Keratinocyte (primary cell): ENCODE data around the gene CAST. TPM values are rescaled to one million over a fixed set of nuclear protein-coding genes. Genes with fewer than 3 reads are reported as not detected.

Source experiments
- DNase-seq: peaks from one replicate; pipeline ENCODE4 v3.0.0-alpha.2; 2011; ENCODE audit warnings: low read depth, missing footprints, low spot score
- FAIRE-seq: peaks from 2 replicates; lab custom pipeline; 2011; peaks lifted over from hg19 to GRCh38; lab: Jason Lieb, UNC
- H2AFZ ChIP-seq: 2 replicates; pipeline ENCODE4 v1.6.0; 2012; ENCODE audit warnings: low read length, control low read depth, inconsistent platforms; ENCODE audit not compliant: control insufficient read depth
- H3K27ac ChIP-seq: 2 replicates; pipeline ENCODE4 v1.5.1; 2011; ENCODE audit warnings: low read length; ENCODE audit not compliant: control insufficient read depth, insufficient read depth
- H3K27me3 ChIP-seq: 3 replicates; pipeline ENCODE4 v1.6.0; 2011; ENCODE audit warnings: low read length; ENCODE audit not compliant: control insufficient read depth, insufficient read depth; ENCODE audit errors: extremely low read depth
- H3K36me3 ChIP-seq, 2 experiments: 2 replicates in 1 of 2; 3 replicates in 1 of 2; pipeline ENCODE4 v1.5.1; 2011; ENCODE audit warnings: low read length in 2 of 2, mild to moderate bottlenecking in 1 of 2; ENCODE audit not compliant: control insufficient read depth in 2 of 2, insufficient read depth in 2 of 2; ENCODE audit errors: extremely low read depth in 1 of 2
- H3K4me1 ChIP-seq: 3 replicates; pipeline ENCODE4 v1.5.1; 2011; ENCODE audit warnings: low read length; ENCODE audit not compliant: control insufficient read depth, insufficient read depth; ENCODE audit errors: extremely low read depth
- H3K4me2 ChIP-seq: 3 replicates; pipeline ENCODE4 v1.6.0; 2011; ENCODE audit warnings: low read depth, low read length; ENCODE audit not compliant: control insufficient read depth, insufficient read depth; ENCODE audit errors: extremely low read depth
- H3K4me3 ChIP-seq, 3 experiments: fragments of 200-600 bp in 1 of 3; sonication (generic) in 1 of 3; 2 replicates in 2 of 3; 3 replicates in 1 of 3; pipeline ENCODE4 v1.5.1; 2011 to 2016; ENCODE audit warnings: low read length in 3 of 3, mild to moderate bottlenecking in 3 of 3, control low read depth in 2 of 3, inconsistent platforms in 1 of 3, low read depth in 1 of 3, mixed read lengths in 1 of 3, mixed run types in 1 of 3, moderate library complexity in 1 of 3; ENCODE audit not compliant: control insufficient read depth in 2 of 3, insufficient read depth in 2 of 3; ENCODE audit errors: extremely low read depth in 1 of 3
- H3K79me2 ChIP-seq: 2 replicates; pipeline ENCODE4 v1.6.0; 2012; ENCODE audit warnings: low read length; ENCODE audit not compliant: control insufficient read depth, insufficient read depth
- H3K9ac ChIP-seq: 3 replicates; pipeline ENCODE4 v1.6.0; 2011; ENCODE audit warnings: low read length; ENCODE audit not compliant: control insufficient read depth, insufficient read depth; ENCODE audit errors: extremely low read depth
- H3K9me1 ChIP-seq: 3 replicates; pipeline ENCODE4 v1.6.0; 2011; ENCODE audit warnings: low read length; ENCODE audit not compliant: control insufficient read depth, insufficient read depth; ENCODE audit errors: extremely low read depth
- H3K9me3 ChIP-seq: 2 replicates; pipeline ENCODE4 v1.5.1; 2012; ENCODE audit warnings: low read depth, low read length; ENCODE audit not compliant: control insufficient read depth
- H4K20me1 ChIP-seq: 3 replicates; pipeline ENCODE4 v1.6.0; 2011; ENCODE audit warnings: low read length; ENCODE audit not compliant: control insufficient read depth, insufficient read depth; ENCODE audit errors: extremely low read depth
- EZH2 ChIP-seq: IDR thresholded peaks from one replicate; pipeline ENCODE4 v1.6.1; 2012; ENCODE audit warnings: inconsistent platforms, mild to moderate bottlenecking, low read length, moderate library complexity
- dilution Hi-C: fragments of 300-500 bp; cut with MboI; formaldehyde crosslinking; loops from one replicate; pipeline ENCODE4 v1.7.0; 2020; ENCODE audit warnings: low sequenced_read_pairs; ENCODE audit not compliant: extremely low pct_ligation_motif_present
- polyA plus RNA-seq, 5 experiments: library from polyadenylated mRNA; depleted of rRNA in 3 of 5; stranded (reverse) in 3 of 5; stranded (forward) in 1 of 5; unstranded in 1 of 5; fragments of >200 nt; gene quantifications; 1 replicate in 1 of 5; 2 replicates in 3 of 5; 3 replicates in 1 of 5; pipeline versions ENCODE4 v1.2.1 to v1.2.3, GENCODE V29; 2011 to 2012; ENCODE audit warnings: missing spikeins in 2 of 5, low read depth in 1 of 5, low replicate concordance in 1 of 5
- TF ChIP-seq, protein P1 (sequence below), 3 experiments: IDR thresholded peaks in 1 of 3; conservative IDR thresholded peaks in 1 of 3; optimal IDR thresholded peaks in 1 of 3; 2 replicates in 2 of 3; 3 replicates in 1 of 3; pipeline versions ENCODE3 to v1.5.1; 2011; ENCODE audit warnings: low read length in 3 of 3, mild to moderate bottlenecking in 3 of 3, moderate library complexity in 2 of 3, control low read depth in 1 of 3, inconsistent platforms in 1 of 3; ENCODE audit not compliant: insufficient read depth in 2 of 3; ENCODE audit errors: extremely low read depth in 1 of 3

Gene CAST
- polyA plus RNA-seq, 1 donor (not counting 4 experiments of a cell fraction or from before 2014, with no cell fraction given), result 238 TPM

GRCh38 chr5:96730586-96730985 is 68.4 kb downstream of the CAST start:
- no peak for FAIRE-seq

GRCh38 chr5:96733771-96734500 is 71.8 kb downstream of the CAST start:
- Histone ChIP-seq H3K27ac (peak overlapping the region; percentile 91), H4K20me1 (no peaks in the 10 kb centered on the region), H3K4me3 (peak overlapping the region in 2 of 3 experiments; percentile 31 to 50), H3K79me2 (peaks cover 16% of the 10 kb centered on the region), H3K9ac (peak overlapping the region; percentile 69), H3K9me1 (no peaks in the 10 kb centered on the region), H3K4me2 (peak overlapping the region; percentile 92), H3K27me3 (no peaks in the 10 kb centered on the region), H2AFZ (no peak overlapping the region), H3K9me3 (no peaks in the 10 kb centered on the region), H3K36me3 (peaks cover 15 to 22% of the 10 kb centered on the region in 2 experiments), H3K4me1 (peaks cover 32% of the 10 kb centered on the region)
- TF ChIP-seq, protein P1, sequence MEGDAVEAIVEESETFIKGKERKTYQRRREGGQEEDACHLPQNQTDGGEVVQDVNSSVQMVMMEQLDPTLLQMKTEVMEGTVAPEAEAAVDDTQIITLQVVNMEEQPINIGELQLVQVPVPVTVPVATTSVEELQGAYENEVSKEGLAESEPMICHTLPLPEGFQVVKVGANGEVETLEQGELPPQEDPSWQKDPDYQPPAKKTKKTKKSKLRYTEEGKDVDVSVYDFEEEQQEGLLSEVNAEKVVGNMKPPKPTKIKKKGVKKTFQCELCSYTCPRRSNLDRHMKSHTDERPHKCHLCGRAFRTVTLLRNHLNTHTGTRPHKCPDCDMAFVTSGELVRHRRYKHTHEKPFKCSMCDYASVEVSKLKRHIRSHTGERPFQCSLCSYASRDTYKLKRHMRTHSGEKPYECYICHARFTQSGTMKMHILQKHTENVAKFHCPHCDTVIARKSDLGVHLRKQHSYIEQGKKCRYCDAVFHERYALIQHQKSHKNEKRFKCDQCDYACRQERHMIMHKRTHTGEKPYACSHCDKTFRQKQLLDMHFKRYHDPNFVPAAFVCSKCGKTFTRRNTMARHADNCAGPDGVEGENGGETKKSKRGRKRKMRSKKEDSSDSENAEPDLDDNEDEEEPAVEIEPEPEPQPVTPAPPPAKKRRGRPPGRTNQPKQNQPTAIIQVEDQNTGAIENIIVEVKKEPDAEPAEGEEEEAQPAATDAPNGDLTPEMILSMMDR (optimal IDR thresholded peaks at IDR 0.05 in 1 of 3, IDR thresholded peaks at IDR 0.05 in 1 of 3, conservative IDR thresholded peaks at IDR 0.05 in 1 of 3; ENCODE audit: extremely low read depth in 1 of 3, insufficient read depth in 2 of 3, low read length in 3 of 3), result no peak
- no peak for TF ChIP-seq EZH2
- FAIRE-seq (peak; percentile 97), DNase-seq (peak; percentile 89)
- dilution Hi-C loops, result no loop called here

More at GRCh38 chr5:96730586-96730985, 68.4 kb downstream of the CAST start:
- no peak for TF ChIP-seq EZH2
- TF ChIP-seq, protein P1 (optimal IDR thresholded peaks at IDR 0.05 in 1 of 3, IDR thresholded peaks at IDR 0.05 in 1 of 3, conservative IDR thresholded peaks at IDR 0.05 in 1 of 3; ENCODE audit: extremely low read depth in 1 of 3, insufficient read depth in 2 of 3, low read length in 3 of 3), result no peak
- no peaks in the 10 kb centered on the region for H3K9me1 ChIP-seq
- no peaks in the 10 kb centered on the region for H3K27me3 ChIP-seq
- no peak overlapping the region for H3K9ac ChIP-seq
- H3K4me3 ChIP-seq, result no peak overlapping the region
- peaks cover 12 to 16% of the 10 kb centered on the region in 2 experiments for H3K36me3 ChIP-seq
- H4K20me1 ChIP-seq, result no peaks in the 10 kb centered on the region
- H3K4me2 ChIP-seq, result no peak overlapping the region
- no peak for DNase-seq
- H3K4me1 ChIP-seq, result peaks cover 28% of the 10 kb centered on the region
- dilution Hi-C loops, result no loop called here
- H3K27ac ChIP-seq, result no peak overlapping the region
- H2AFZ ChIP-seq, result no peak overlapping the region
- H3K9me3 ChIP-seq, result no peaks in the 10 kb centered on the region
- peaks cover 22% of the 10 kb centered on the region for H3K79me2 ChIP-seq
